HT-29 (cell line): Measurements from ENCODE around the gene SH3RF2. TPM values are rescaled to one million over a fixed set of nuclear protein-coding genes. Genes with fewer than 3 reads are reported as not detected.
A peak's percentile ranks its signal among the peaks of the same experiment; 100 is the strongest.
"Not testable (repeated sequence)": the region's sequence is repeated elsewhere in the genome, so short reads cannot be mapped to it uniquely, and the experiment has no call there.

Source experiments
- DNase-seq: peaks from one replicate; pipeline ENCODE4 v3.0.0-alpha.2; 2015; ENCODE audit warnings: low spot score
- total RNA-seq: library from RNA; depleted of rRNA; stranded (reverse); fragments of >200 nt; shearing (Covaris generic); gene quantifications from 2 replicates; pipeline ENCODE4 v1.2.3, GENCODE V29; 2014

SH3RF2 gene
- total RNA-seq, 1 experiment from 2014 or later = 15.9 TPM

GRCh38 chr5:145948921-145949320 lies 12.5 kb downstream of the SH3RF2 start:
- DNase-seq = no peak

GRCh38 chr5:145949474-145949873 lies 13.1 kb downstream of the SH3RF2 start:
- no peak for DNase-seq

- DNase-seq = no peak
Observed at GRCh38 chr5:145951071-145951470, 14.7 kb downstream of the SH3RF2 start.

GRCh38 chr5:145953202-145953601 lies 16.8 kb downstream of the SH3RF2 start:
- no peak for DNase-seq

- not testable (repeated sequence) for DNase-seq
Observed at GRCh38 chr5:145954140-145954539, 17.8 kb downstream of the SH3RF2 start.

GRCh38 chr5:145957388-145957787 lies 21.0 kb downstream of the SH3RF2 start:
- no peak for DNase-seq

- DNase-seq = no peak
Observed at GRCh38 chr5:145958436-145958835, 22.1 kb downstream of the SH3RF2 start.

- no peak for DNase-seq
Observed at GRCh38 chr5:145960166-145960565, 23.8 kb downstream of the SH3RF2 start.

- DNase-seq = no peak
Observed at GRCh38 chr5:145960848-145961600, 24.6 kb downstream of the SH3RF2 start.

- no peak for DNase-seq
Observed at GRCh38 chr5:145962001-145962400, 25.6 kb downstream of the SH3RF2 start.

- not testable (repeated sequence) for DNase-seq
Observed at GRCh38 chr5:145964008-145964407, 27.6 kb downstream of the SH3RF2 start.

GRCh38 chr5:145965804-145966203 lies 29.4 kb downstream of the SH3RF2 start:
- no peak for DNase-seq

GRCh38 chr5:145967296-145967695 lies 30.9 kb downstream of the SH3RF2 start:
- no peak for DNase-seq

GRCh38 chr5:145968970-145969713 lies 32.8 kb downstream of the SH3RF2 start:
- DNase-seq = no peak

- DNase-seq = no peak
Observed at GRCh38 chr5:145969714-145970092, 33.3 kb downstream of the SH3RF2 start.

GRCh38 chr5:145971108-145971507 lies 34.7 kb downstream of the SH3RF2 start:
- no peak for DNase-seq

- DNase-seq = no peak
Observed at GRCh38 chr5:145971701-145972100, 35.3 kb downstream of the SH3RF2 start.

- no peak for DNase-seq
Observed at GRCh38 chr5:145975001-145975360, 38.6 kb downstream of the SH3RF2 start.

GRCh38 chr5:145975361-145976066 lies 39.1 kb downstream of the SH3RF2 start:
- DNase-seq = peak; percentile 69

GRCh38 chr5:145976431-145977155 lies 40.2 kb downstream of the SH3RF2 start:
- no peak for DNase-seq

GRCh38 chr5:145978171-145978570 lies 41.8 kb downstream of the SH3RF2 start:
- DNase-seq = no peak

GRCh38 chr5:145978708-145979107 lies 42.3 kb downstream of the SH3RF2 start:
- no peak for DNase-seq
